ENCODE data around the gene RHBDD1.

Gene RHBDD1

DNA sequence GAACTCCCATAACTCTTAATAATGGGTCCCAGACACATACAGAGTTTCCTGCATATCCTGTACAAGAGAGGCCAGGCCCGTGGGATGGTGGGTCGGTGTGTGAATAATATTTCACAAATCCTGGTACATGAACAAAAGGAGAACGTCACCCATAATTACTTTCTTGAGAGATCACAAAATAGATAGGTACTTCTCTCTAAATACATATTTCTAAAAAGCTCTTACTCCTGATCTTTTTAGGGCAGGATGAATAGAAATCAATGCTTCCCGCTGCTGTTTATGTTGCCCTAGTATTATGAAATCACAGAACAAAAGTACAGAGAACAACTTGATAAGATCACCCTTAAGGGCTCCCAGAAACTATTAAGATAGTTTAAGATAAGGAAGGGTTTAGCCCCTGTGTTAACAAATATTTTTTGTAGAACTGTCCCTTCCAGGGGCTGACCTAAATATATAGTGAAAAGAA, 41.6 kb upstream of the RHBDD1 start:
- Histone ChIP-seq H3K36me3 (ENCODE audit: insufficient read depth, low read length) (no peaks in the 10 kb centered on the region), H3K9ac (ENCODE audit: low read depth, low read length, poor library complexity, severe bottlenecking) (no peak overlapping the region)

DNA sequence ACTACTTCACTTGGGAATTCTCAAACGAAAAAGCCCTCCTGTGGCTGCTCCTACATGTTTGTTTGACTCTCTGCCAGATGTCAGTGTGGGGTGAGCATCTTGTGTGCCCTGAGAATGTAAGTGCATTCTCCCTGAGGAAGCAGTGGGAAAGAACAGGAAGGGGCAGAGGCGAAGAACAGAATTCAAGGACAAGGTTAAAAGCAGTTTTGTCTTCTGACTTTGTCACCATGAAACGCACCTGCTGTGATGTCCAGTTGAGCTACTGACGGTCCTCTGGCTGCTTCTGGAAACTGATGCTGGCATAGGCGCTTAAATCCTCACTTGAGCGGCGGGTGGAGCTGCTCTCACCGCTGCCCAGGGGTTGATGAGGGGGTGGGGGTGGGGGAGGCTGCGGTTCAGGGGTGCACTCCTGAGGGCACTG, 41.1 kb upstream of the RHBDD1 start:
- TF ChIP-seq, protein P1, sequence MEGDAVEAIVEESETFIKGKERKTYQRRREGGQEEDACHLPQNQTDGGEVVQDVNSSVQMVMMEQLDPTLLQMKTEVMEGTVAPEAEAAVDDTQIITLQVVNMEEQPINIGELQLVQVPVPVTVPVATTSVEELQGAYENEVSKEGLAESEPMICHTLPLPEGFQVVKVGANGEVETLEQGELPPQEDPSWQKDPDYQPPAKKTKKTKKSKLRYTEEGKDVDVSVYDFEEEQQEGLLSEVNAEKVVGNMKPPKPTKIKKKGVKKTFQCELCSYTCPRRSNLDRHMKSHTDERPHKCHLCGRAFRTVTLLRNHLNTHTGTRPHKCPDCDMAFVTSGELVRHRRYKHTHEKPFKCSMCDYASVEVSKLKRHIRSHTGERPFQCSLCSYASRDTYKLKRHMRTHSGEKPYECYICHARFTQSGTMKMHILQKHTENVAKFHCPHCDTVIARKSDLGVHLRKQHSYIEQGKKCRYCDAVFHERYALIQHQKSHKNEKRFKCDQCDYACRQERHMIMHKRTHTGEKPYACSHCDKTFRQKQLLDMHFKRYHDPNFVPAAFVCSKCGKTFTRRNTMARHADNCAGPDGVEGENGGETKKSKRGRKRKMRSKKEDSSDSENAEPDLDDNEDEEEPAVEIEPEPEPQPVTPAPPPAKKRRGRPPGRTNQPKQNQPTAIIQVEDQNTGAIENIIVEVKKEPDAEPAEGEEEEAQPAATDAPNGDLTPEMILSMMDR (conservative IDR thresholded peaks at IDR 0.05; ENCODE audit: low read length) = no peak
- no peak for TF ChIP-seq EZH2phosphoT487 (IDR thresholded peaks at IDR 0.05; ENCODE audit: borderline replicate concordance)
- Histone ChIP-seq H4K20me1 (ENCODE audit: insufficient read depth, low read length, poor library complexity, severe bottlenecking) (no peaks in the 10 kb centered on the region), H3K79me2 (ENCODE audit: insufficient read depth, low read length) (peaks cover 15% of the 10 kb centered on the region), H3K9me3 (ENCODE audit: insufficient read depth, low read depth, low read length) (no peaks in the 10 kb centered on the region), H3K4me3 (ENCODE audit: low read length, poor library complexity, severe bottlenecking) (no peak overlapping the region), H3K4me2 (ENCODE audit: low read depth, low read length, poor library complexity, severe bottlenecking) (peak overlapping the region; percentile 87), H3K36me3 (ENCODE audit: insufficient read depth, low read length) (no peaks in the 10 kb centered on the region), H3K9ac (ENCODE audit: low read depth, low read length, poor library complexity, severe bottlenecking) (no peak overlapping the region), H3K9me2 (replicated peaks; ENCODE audit: low read depth, low read length) (no peaks in the 10 kb centered on the region), H3K27me3 (ENCODE audit: insufficient read depth, low read length, poor library complexity, severe bottlenecking) (no peaks in the 10 kb centered on the region), H2AFZ (ENCODE audit: low read length) (no peak overlapping the region), H3K4me1 (ENCODE audit: insufficient read depth, low read length, poor library complexity, severe bottlenecking) (peaks cover 35% of the 10 kb centered on the region), H3F3A (ENCODE audit: low read depth) (0 out of 2 replicates have a peak, but pooled peaks cover 6% of the 10 kb centered on the region)

More for the DNA sequence above, 41.6 kb upstream of the RHBDD1 start:
- Histone ChIP-seq H3K4me3 (ENCODE audit: low read length, poor library complexity, severe bottlenecking) (no peak overlapping the region), H2AFZ (ENCODE audit: low read length) (no peak overlapping the region), H3K9me3 (ENCODE audit: insufficient read depth, low read depth, low read length) (no peaks in the 10 kb centered on the region), H3K4me1 (ENCODE audit: insufficient read depth, low read length, poor library complexity, severe bottlenecking) (peaks cover 38% of the 10 kb centered on the region), H3K9me2 (replicated peaks; ENCODE audit: low read depth, low read length) (no peaks in the 10 kb centered on the region), H3K4me2 (ENCODE audit: low read depth, low read length, poor library complexity, severe bottlenecking) (peak overlapping the region; percentile 87), H3K79me2 (ENCODE audit: insufficient read depth, low read length) (peaks cover 15% of the 10 kb centered on the region), H3F3A (ENCODE audit: low read depth) (0 out of 2 replicates have a peak, but pooled peaks cover 6% of the 10 kb centered on the region), H4K20me1 (ENCODE audit: insufficient read depth, low read length, poor library complexity, severe bottlenecking) (no peaks in the 10 kb centered on the region), H3K27me3 (ENCODE audit: insufficient read depth, low read length, poor library complexity, severe bottlenecking) (no peaks in the 10 kb centered on the region)
- no peak for TF ChIP-seq EZH2phosphoT487 (IDR thresholded peaks at IDR 0.05; ENCODE audit: borderline replicate concordance)
- TF ChIP-seq, protein P1 (conservative IDR thresholded peaks at IDR 0.05; ENCODE audit: low read length) = no peak

DNA sequence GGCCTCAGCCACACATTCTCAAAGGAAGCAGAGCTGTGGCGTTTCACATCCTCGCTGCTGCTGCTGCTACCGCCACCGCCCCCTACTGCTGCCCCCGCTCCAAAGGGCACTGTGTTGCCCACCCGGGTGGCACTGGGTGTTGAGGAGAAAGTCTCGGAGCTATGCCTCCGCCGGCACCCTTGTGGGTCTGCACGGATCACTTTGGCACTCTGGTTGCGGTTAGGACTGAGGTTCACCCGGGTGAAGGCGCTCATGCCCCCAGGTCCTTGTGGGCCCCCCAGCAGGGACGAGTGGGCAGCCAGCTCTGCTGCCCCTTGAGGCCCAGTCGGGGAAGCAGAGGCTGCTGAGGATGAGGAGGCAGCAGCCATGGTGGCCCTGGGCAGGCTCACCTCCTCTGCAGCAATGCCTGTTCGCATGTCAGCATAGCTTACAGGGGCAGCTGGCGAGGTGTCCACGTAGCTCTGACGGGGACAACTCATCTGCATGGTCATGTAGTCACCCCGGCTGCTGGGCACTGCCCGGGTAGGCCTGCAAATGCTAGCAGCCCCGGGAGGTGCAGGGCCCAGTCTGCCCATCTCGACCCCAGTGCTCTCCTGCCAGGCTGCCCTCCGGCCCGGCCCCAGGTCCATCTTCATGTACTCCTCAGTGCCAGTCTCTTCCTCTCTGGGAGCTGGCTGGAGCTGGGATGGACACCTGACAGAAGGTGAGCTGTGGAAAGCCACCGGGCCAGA, 40.4 kb upstream of the RHBDD1 start:
- peaks cover 10% of the 10 kb centered on the region for H3K79me2 ChIP-seq (ENCODE audit: insufficient read depth, low read length)
- no peak overlapping the region for H2AFZ ChIP-seq (ENCODE audit: low read length)
- H3K27me3 ChIP-seq (ENCODE audit: insufficient read depth, low read length, poor library complexity, severe bottlenecking) = no peaks in the 10 kb centered on the region
- no peaks in the 10 kb centered on the region for H3K36me3 ChIP-seq (ENCODE audit: insufficient read depth, low read length)
- no peaks in the 10 kb centered on the region for H3K9me2 ChIP-seq (replicated peaks; ENCODE audit: low read depth, low read length)
- no peak overlapping the region for H3K4me2 ChIP-seq (ENCODE audit: low read depth, low read length, poor library complexity, severe bottlenecking)
- H3K4me3 ChIP-seq (ENCODE audit: low read length, poor library complexity, severe bottlenecking) = no peak overlapping the region
- H3F3A ChIP-seq (ENCODE audit: low read depth) = 0 out of 2 replicates have a peak, but pooled peaks cover 6% of the 10 kb centered on the region
- H3K9me3 ChIP-seq (ENCODE audit: insufficient read depth, low read depth, low read length) = no peaks in the 10 kb centered on the region
- H4K20me1 ChIP-seq (ENCODE audit: insufficient read depth, low read length, poor library complexity, severe bottlenecking) = no peaks in the 10 kb centered on the region
- no peak for TF ChIP-seq EZH2phosphoT487 (IDR thresholded peaks at IDR 0.05; ENCODE audit: borderline replicate concordance)
- TF ChIP-seq, protein P1 (conservative IDR thresholded peaks at IDR 0.05; ENCODE audit: low read length) = peak; percentile 35; the same call in 1 of the 2 replicates
- H3K9ac ChIP-seq (ENCODE audit: low read depth, low read length, poor library complexity, severe bottlenecking) = no peak overlapping the region
- H3K4me1 ChIP-seq (ENCODE audit: insufficient read depth, low read length, poor library complexity, severe bottlenecking) = peaks cover 37% of the 10 kb centered on the region
